GM23338 (cell line): Measurements from ENCODE around the gene SLC6A3. TPM values are rescaled to one million over a fixed set of nuclear protein-coding genes. Genes with fewer than 3 reads are reported as not detected.

ENCODE experiments used
- ATAC-seq: fragments of 200-7000 bp; cut with Tn5 transposase; 3 replicates; pipeline ENCODE4 v1.9.1; 2020
- DNase-seq: peaks from one replicate; pipeline ENCODE4 v3.0.0-alpha.2; 2015; ENCODE audit warnings: low spot score
- H2AFZ ChIP-seq: fragments of 200-600 bp; sonication (generic); 2 replicates; pipeline ENCODE4 v1.8.0; 2016; ENCODE audit warnings: antibody characterized with exemption, mild to moderate bottlenecking, moderate library complexity
- H3F3A ChIP-seq: fragments of 200-600 bp; sonication (generic); replicated peaks from 2 replicates; pipeline ENCODE4 v1.8.0; 2017; ENCODE audit warnings: antibody characterized with exemption, mixed run types, low read depth
- H3K27ac ChIP-seq: fragments of 200-600 bp; sonication (generic); 2 replicates; pipeline ENCODE4 v1.6.1; 2016; ENCODE audit warnings: low read depth
- H3K27me3 ChIP-seq: fragments of 200-600 bp; sonication (generic); 2 replicates; pipeline ENCODE4 v1.8.0; 2016; ENCODE audit warnings: mild to moderate bottlenecking, mixed run types, moderate library complexity; ENCODE audit not compliant: insufficient read depth
- H3K36me3 ChIP-seq: fragments of 200-600 bp; sonication (generic); 2 replicates; pipeline ENCODE4 v1.8.0; 2016; ENCODE audit warnings: mild to moderate bottlenecking; ENCODE audit not compliant: insufficient read depth
- H3K4me1 ChIP-seq: fragments of 200-600 bp; sonication (generic); 2 replicates; pipeline ENCODE4 v1.8.0; 2016; ENCODE audit warnings: mild to moderate bottlenecking, moderate library complexity; ENCODE audit not compliant: insufficient read depth
- H3K4me2 ChIP-seq: fragments of 200-600 bp; sonication (generic); 2 replicates; pipeline ENCODE4 v1.7.1; 2017; ENCODE audit warnings: mixed run types
- H3K4me3 ChIP-seq: fragments of 200-600 bp; sonication (generic); 2 replicates; pipeline ENCODE4 v1.6.1; 2016; ENCODE audit warnings: mixed run types
- H3K79me2 ChIP-seq: fragments of 200-600 bp; sonication (generic); replicated peaks from 2 replicates; pipeline ENCODE4 v1.8.0; 2017; ENCODE audit warnings: mild to moderate bottlenecking; ENCODE audit not compliant: insufficient read depth
- H3K9me2 ChIP-seq: fragments of 200-600 bp; sonication (generic); 2 replicates; pipeline ENCODE4 v1.8.0; 2017; ENCODE audit not compliant: insufficient read depth
- H4K20me1 ChIP-seq: fragments of 200-600 bp; sonication (generic); replicated peaks from 2 replicates; pipeline ENCODE4 v1.8.0; 2017; ENCODE audit warnings: mild to moderate bottlenecking; ENCODE audit not compliant: insufficient read depth
- H3K27ac Mint-ChIP-seq: 2 replicates; pipeline ENCODE4 v1.8.0; 2020; ENCODE audit warnings: inconsistent platforms, mild to moderate bottlenecking, moderate library complexity, mixed read lengths
- H3K27me3 Mint-ChIP-seq: 3 replicates; pipeline ENCODE4 v1.8.0; 2022; ENCODE audit warnings: low read depth, mild to moderate bottlenecking, moderate library complexity, mixed read lengths, inconsistent platforms; ENCODE audit not compliant: insufficient read depth, poor library complexity
- H3K36me3 Mint-ChIP-seq: 3 replicates; pipeline ENCODE4 v1.8.0; 2021; ENCODE audit warnings: low read depth, mild to moderate bottlenecking, inconsistent platforms, moderate library complexity, mixed read lengths
- H3K4me1 Mint-ChIP-seq: 3 replicates; pipeline ENCODE4 v1.8.0; 2020; ENCODE audit warnings: mild to moderate bottlenecking, inconsistent platforms, mixed read lengths
- H3K4me3 Mint-ChIP-seq: 3 replicates; pipeline ENCODE4 v1.8.0; 2021; ENCODE audit warnings: moderate library complexity, mild to moderate bottlenecking, inconsistent platforms, mixed read lengths
- H3K9me3 Mint-ChIP-seq: 3 replicates; pipeline ENCODE4 v1.8.0; 2020; ENCODE audit warnings: moderate library complexity, mild to moderate bottlenecking, inconsistent platforms, mixed read lengths
- CREB1 ChIP-seq: fragments of 250-450 bp; sonication (Bioruptor Pico); IDR thresholded peaks from 2 replicates; pipeline ENCODE4 v1.5.0; 2020; ENCODE audit warnings: low read depth, mild to moderate bottlenecking, moderate library complexity
- CTCF ChIP-seq, 2 experiments: fragments of 200-600 bp in 1 of 2; sonication (generic) in 1 of 2; conservative IDR thresholded peaks; 2 replicates each; pipeline versions ENCODE4 v1.5.1 to v1.6.1; 2016 to 2017; ENCODE audit warnings: antibody characterized with exemption in 2 of 2, low read depth in 2 of 2, mild to moderate bottlenecking in 2 of 2, moderate library complexity in 1 of 2
- ETS1 ChIP-seq: IDR thresholded peaks from 2 replicates; pipeline ENCODE4 v1.6.1; 2016; ENCODE audit warnings: antibody characterized with exemption
- EZH2phosphoT487 ChIP-seq: fragments of 200-600 bp; sonication (generic); IDR thresholded peaks from one replicate; pipeline ENCODE4 v1.8.1; 2018; ENCODE audit warnings: antibody characterized with exemption; ENCODE audit not compliant: unreplicated experiment
- NANOG ChIP-seq: IDR thresholded peaks from 2 replicates; pipeline ENCODE4 v1.6.1; 2016; ENCODE audit warnings: antibody characterized with exemption, borderline replicate concordance
- REST ChIP-seq: IDR thresholded peaks from one replicate; pipeline ENCODE4 v1.6.1; 2018; ENCODE audit warnings: antibody characterized with exemption; ENCODE audit not compliant: unreplicated experiment
- STAT1 ChIP-seq: IDR thresholded peaks from one replicate; pipeline ENCODE4 v1.6.1; 2016; ENCODE audit warnings: antibody characterized with exemption; ENCODE audit not compliant: unreplicated experiment
- ZNF331 ChIP-seq: fragments of 250-450 bp; sonication (Bioruptor Pico); IDR thresholded peaks from 2 replicates; pipeline ENCODE4 v1.5.0; 2020; ENCODE audit warnings: low read depth, mild to moderate bottlenecking, moderate library complexity
- polyA plus RNA-seq: library from polyadenylated mRNA; unstranded; fragments of >200 nt; fragmentation: Nextera tagmentation; extraction: Ambion mirVana; gene quantifications from 2 replicates; pipeline ENCODE4 v1.2.1, GENCODE V29; 2016
- total RNA-seq: library from RNA; depleted of rRNA; stranded (reverse); fragments of >200 nt; shearing (Covaris generic); gene quantifications from 2 replicates; pipeline ENCODE4 v1.2.3, GENCODE V29; 2014

SLC6A3 gene
- total and polyA plus RNA-seq, 2 experiments from 2014 or later, result 0.76 to 1.0 TPM

- H3K27ac Mint-ChIP-seq, result peak overlapping the region; percentile 43; the same call in 1 of the 2 replicates
- Histone ChIP-seq H3K4me1 (peaks cover 8% of the 10 kb centered on the region), H3K9me2 (no peaks in the 10 kb centered on the region), H3K27me3 (no peaks in the 10 kb centered on the region), H3F3A (no peaks in the 10 kb centered on the region), H3K4me3 (no peak overlapping the region), H2AFZ (no peak overlapping the region; the same call in 1 of the 2 replicates), H3K79me2 (no peaks in the 10 kb centered on the region), H3K27ac (no peak overlapping the region), H3K4me2 (no peak overlapping the region), H4K20me1 (no peaks in the 10 kb centered on the region), H3K36me3 (no peaks in the 10 kb centered on the region)
- DNase-seq (no peak), ATAC-seq (peak; percentile 35; the same call in 2 of the 3 replicates)
- no peaks in the 10 kb centered on the region; the same call in 2 of the 3 replicates for H3K36me3 Mint-ChIP-seq
- no peaks in the 10 kb centered on the region for H3K9me3 Mint-ChIP-seq
- peaks cover 9% of the 10 kb centered on the region for H3K27me3 Mint-ChIP-seq
- H3K4me3 Mint-ChIP-seq, result no peak overlapping the region
- peaks cover 21% of the 10 kb centered on the region for H3K4me1 Mint-ChIP-seq
- TF ChIP-seq NANOG (no peak), ZNF331 (CRISPR knock-in tag) (no peak), STAT1 (no peak), CTCF (conservative IDR thresholded peaks at IDR 0.05; ENCODE audit: low read depth in 2 of 2) (no peak), ETS1 (no peak), EZH2phosphoT487 (no peak), CREB1 (CRISPR knock-in tag) (no peak), REST (no peak)
These were observed 88.1 kb downstream of the SLC6A3 start for GRCh38 chr5:1356873-1357787.
